Measurements from ENCODE around the gene CDH12.

The CDH12 gene

GRCh38 chr5:22598796-22599195 is 254.3 kb downstream of the CDH12 start:
- no peaks in the 10 kb centered on the region for H3K36me3 Mint-ChIP-seq (ENCODE audit: low read depth)
- H3K4me3 Mint-ChIP-seq, result no peak overlapping the region
- peaks cover 12% of the 10 kb centered on the region for H3K9me3 Mint-ChIP-seq
- H3K4me1 Mint-ChIP-seq (ENCODE audit: low read depth), result no peaks in the 10 kb centered on the region
- no peak overlapping the region for H3K27ac Mint-ChIP-seq
- no peaks in the 10 kb centered on the region for H3K27me3 Mint-ChIP-seq (ENCODE audit: low read depth)

DNA sequence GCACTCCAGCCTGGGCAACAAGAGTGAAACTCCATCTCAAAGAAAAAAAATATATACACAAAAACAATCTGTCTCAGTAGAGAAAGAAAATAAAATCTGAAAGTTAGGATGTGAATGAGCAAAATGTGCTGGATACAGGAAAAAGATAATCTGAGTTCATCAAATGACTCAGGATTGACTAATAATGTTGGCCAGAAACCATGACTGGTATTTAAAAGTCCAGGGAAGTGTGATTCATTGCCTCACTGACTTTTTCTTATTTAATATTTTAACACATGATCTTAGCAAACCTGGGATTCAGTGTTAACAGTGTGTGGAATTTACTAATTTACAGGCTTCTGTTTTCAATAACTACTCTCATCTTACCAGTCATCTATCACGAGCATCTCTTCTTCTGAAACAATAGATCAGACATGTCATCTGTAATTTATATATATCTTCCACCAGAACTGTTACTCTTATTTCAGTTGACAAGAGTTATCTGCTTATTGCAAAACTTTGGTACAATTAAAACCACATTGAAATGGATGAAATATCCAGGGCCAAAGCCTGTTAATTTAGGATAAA is 256.7 kb downstream of the CDH12 start:
- Mint-ChIP-seq H3K4me3 (no peak overlapping the region), H3K27ac (no peak overlapping the region), H3K4me1 (ENCODE audit: low read depth) (no peaks in the 10 kb centered on the region), H3K9me3 (peaks cover 11% of the 10 kb centered on the region), H3K36me3 (ENCODE audit: low read depth) (no peaks in the 10 kb centered on the region), H3K27me3 (ENCODE audit: low read depth) (no peaks in the 10 kb centered on the region)

- Mint-ChIP-seq H3K4me3 (no peak overlapping the region), H3K27ac (no peak overlapping the region), H3K9me3 (peaks cover 11% of the 10 kb centered on the region), H3K4me1 (ENCODE audit: low read depth) (no peaks in the 10 kb centered on the region), H3K27me3 (ENCODE audit: low read depth) (no peaks in the 10 kb centered on the region), H3K36me3 (ENCODE audit: low read depth) (no peaks in the 10 kb centered on the region)
These were observed 258.7 kb downstream of the CDH12 start for GRCh38 chr5:22594491-22594890.

DNA sequence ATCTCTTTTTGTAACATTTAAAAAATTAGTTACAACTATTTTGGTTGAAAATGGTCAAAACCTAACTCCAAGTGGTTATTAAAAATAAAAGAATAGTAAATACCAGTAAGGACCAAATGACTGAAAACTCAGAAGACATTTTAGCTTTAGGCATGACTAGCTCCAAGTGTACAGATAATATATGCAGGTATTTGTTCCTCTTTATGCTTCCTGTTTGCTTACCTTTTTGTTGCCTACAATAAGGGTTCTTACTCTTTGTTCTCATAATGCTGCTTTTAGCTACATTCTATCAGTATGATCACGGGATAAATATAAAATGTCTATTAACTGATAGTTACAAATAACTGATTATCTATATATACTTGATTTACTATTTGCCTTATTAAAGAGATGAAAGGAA is 259.6 kb downstream of the CDH12 start:
- Mint-ChIP-seq H3K4me3 (no peak overlapping the region), H3K9me3 (peaks cover 11% of the 10 kb centered on the region), H3K27ac (no peak overlapping the region), H3K36me3 (ENCODE audit: low read depth) (no peaks in the 10 kb centered on the region), H3K27me3 (ENCODE audit: low read depth) (no peaks in the 10 kb centered on the region), H3K4me1 (ENCODE audit: low read depth) (no peaks in the 10 kb centered on the region)

- Mint-ChIP-seq H3K27ac (no peak overlapping the region), H3K27me3 (ENCODE audit: low read depth) (no peaks in the 10 kb centered on the region), H3K36me3 (ENCODE audit: low read depth) (no peaks in the 10 kb centered on the region)
These were observed 261.7 kb downstream of the CDH12 start for GRCh38 chr5:22591461-22591860.

GRCh38 chr5:22590677-22591268 is 262.4 kb downstream of the CDH12 start:
- Mint-ChIP-seq H3K27ac (no peak overlapping the region), H3K4me3 (no peak overlapping the region), H3K27me3 (ENCODE audit: low read depth) (no peaks in the 10 kb centered on the region), H3K36me3 (ENCODE audit: low read depth) (no peaks in the 10 kb centered on the region), H3K9me3 (peaks cover 13% of the 10 kb centered on the region), H3K4me1 (ENCODE audit: low read depth) (no peaks in the 10 kb centered on the region)

More at GRCh38 chr5:22591461-22591860, 261.7 kb downstream of the CDH12 start:
- Mint-ChIP-seq H3K9me3 (peaks cover 13% of the 10 kb centered on the region), H3K4me3 (no peak overlapping the region), H3K4me1 (ENCODE audit: low read depth) (no peaks in the 10 kb centered on the region)

GRCh38 chr5:22577711-22578110 is 275.4 kb downstream of the CDH12 start:
- no peaks in the 10 kb centered on the region for H3K36me3 Mint-ChIP-seq (ENCODE audit: low read depth)
- H3K27ac Mint-ChIP-seq, result no peak overlapping the region
- H3K4me1 Mint-ChIP-seq (ENCODE audit: low read depth), result no peaks in the 10 kb centered on the region

DNA sequence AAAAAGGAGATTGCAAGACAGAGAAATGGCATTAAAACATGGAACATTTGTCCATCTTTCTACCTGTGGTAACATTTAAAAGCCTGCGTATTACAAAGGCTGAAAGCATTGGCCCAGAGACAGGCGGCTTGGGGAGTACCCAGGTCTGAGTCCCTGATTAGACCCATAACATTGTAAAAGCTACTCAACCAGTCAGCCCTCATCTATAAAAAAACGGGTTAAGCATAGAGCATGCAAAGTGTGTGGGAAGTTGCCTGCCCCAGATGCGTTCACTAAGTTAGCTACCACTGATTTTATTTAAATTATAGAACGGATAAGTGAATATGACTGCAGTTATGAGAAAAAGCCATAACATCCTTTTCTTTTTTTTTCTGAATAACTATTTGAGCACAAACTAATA is 276.1 kb downstream of the CDH12 start:
- no peaks in the 10 kb centered on the region for H3K27me3 Mint-ChIP-seq (ENCODE audit: low read depth)
- H3K4me3 Mint-ChIP-seq, result no peak overlapping the region
- peaks cover 6% of the 10 kb centered on the region for H3K9me3 Mint-ChIP-seq
- H3K36me3 Mint-ChIP-seq (ENCODE audit: low read depth), result no peaks in the 10 kb centered on the region
- H3K27ac Mint-ChIP-seq, result no peak overlapping the region
- no peaks in the 10 kb centered on the region for H3K4me1 Mint-ChIP-seq (ENCODE audit: low read depth)

More at GRCh38 chr5:22577711-22578110, 275.4 kb downstream of the CDH12 start:
- Mint-ChIP-seq H3K27me3 (ENCODE audit: low read depth) (no peaks in the 10 kb centered on the region), H3K9me3 (peaks cover 6% of the 10 kb centered on the region), H3K4me3 (no peak overlapping the region)

GRCh38 chr5:22572941-22573340 is 280.2 kb downstream of the CDH12 start:
- Mint-ChIP-seq H3K4me3 (no peak overlapping the region), H3K27me3 (ENCODE audit: low read depth) (no peaks in the 10 kb centered on the region), H3K4me1 (ENCODE audit: low read depth) (no peaks in the 10 kb centered on the region), H3K27ac (no peak overlapping the region), H3K9me3 (peaks cover 24% of the 10 kb centered on the region), H3K36me3 (ENCODE audit: low read depth) (no peaks in the 10 kb centered on the region)

DNA sequence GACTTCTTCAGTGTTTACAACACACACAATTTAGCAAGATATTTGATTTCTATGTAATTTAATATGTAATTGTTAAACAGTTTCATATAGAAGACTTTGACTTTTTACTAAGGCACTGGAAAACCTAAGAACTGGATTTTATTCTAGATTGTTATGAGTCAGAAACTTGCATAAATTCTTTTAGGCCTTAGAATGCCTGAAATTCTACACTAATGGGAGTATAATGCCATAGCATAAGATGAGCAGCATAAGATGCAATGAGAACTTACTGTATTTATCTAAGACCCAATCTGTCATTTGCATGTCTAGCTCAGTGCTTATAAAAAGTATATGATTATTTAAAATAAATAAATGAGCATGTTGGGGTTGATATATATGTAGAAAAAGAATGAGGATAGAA is 285.2 kb downstream of the CDH12 start:
- Mint-ChIP-seq H3K4me1 (ENCODE audit: low read depth) (no peaks in the 10 kb centered on the region), H3K27ac (no peak overlapping the region), H3K27me3 (ENCODE audit: low read depth) (no peaks in the 10 kb centered on the region), H3K4me3 (no peak overlapping the region), H3K9me3 (peaks cover 18% of the 10 kb centered on the region), H3K36me3 (ENCODE audit: low read depth) (no peaks in the 10 kb centered on the region)

GRCh38 chr5:22560147-22560546 is 293.0 kb downstream of the CDH12 start:
- Mint-ChIP-seq H3K27me3 (ENCODE audit: low read depth) (no peaks in the 10 kb centered on the region), H3K36me3 (ENCODE audit: low read depth) (no peaks in the 10 kb centered on the region), H3K9me3 (peaks cover 11% of the 10 kb centered on the region), H3K4me1 (ENCODE audit: low read depth) (no peaks in the 10 kb centered on the region), H3K4me3 (no peak overlapping the region), H3K27ac (no peak overlapping the region)

DNA sequence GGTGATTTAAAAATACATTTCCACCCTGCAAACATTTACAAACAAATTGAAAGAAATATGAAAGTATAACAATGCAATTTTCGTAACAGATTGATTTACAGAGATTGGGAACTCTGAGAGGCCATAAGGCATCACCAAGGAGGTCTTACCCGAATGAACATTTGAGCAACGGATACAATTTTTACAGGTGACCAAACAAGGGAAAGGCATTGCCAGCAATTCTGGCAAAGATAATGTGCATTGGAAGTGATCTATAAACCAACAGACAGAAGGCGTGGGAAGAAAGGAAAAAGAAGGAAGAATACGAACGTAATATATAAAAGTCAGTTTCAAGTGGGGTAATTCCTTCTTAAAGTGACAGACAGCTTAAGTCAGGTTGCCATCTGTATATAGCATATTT is 295.9 kb downstream of the CDH12 start:
- no peak overlapping the region for H3K4me3 Mint-ChIP-seq
- no peak overlapping the region for H3K27ac Mint-ChIP-seq
- peaks cover 8% of the 10 kb centered on the region for H3K9me3 Mint-ChIP-seq
- H3K27me3 Mint-ChIP-seq (ENCODE audit: low read depth), result no peaks in the 10 kb centered on the region
- no peaks in the 10 kb centered on the region for H3K36me3 Mint-ChIP-seq (ENCODE audit: low read depth)
- no peaks in the 10 kb centered on the region for H3K4me1 Mint-ChIP-seq (ENCODE audit: low read depth)

DNA sequence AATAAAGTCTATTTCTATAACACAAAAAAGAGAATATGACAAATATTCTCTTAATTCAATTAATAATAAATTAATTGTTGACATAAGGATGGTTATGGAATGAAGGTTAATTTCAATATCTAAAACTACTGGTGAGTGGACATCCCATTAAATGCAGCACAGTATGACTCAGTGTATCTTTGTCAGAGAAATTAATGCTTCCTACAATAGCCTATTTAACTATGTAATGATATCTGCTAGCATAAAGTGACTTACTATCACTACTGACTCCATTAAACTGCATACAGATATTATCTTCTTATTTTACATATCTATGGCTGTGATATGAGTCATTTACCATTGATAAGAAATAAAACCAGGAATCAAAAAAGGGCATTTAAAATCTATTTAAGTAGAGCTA is 298.7 kb downstream of the CDH12 start:
- Mint-ChIP-seq H3K4me1 (ENCODE audit: low read depth) (no peaks in the 10 kb centered on the region), H3K9me3 (peaks cover 20% of the 10 kb centered on the region), H3K36me3 (ENCODE audit: low read depth) (no peaks in the 10 kb centered on the region), H3K4me3 (no peak overlapping the region), H3K27me3 (ENCODE audit: low read depth) (no peaks in the 10 kb centered on the region), H3K27ac (no peak overlapping the region)

DNA sequence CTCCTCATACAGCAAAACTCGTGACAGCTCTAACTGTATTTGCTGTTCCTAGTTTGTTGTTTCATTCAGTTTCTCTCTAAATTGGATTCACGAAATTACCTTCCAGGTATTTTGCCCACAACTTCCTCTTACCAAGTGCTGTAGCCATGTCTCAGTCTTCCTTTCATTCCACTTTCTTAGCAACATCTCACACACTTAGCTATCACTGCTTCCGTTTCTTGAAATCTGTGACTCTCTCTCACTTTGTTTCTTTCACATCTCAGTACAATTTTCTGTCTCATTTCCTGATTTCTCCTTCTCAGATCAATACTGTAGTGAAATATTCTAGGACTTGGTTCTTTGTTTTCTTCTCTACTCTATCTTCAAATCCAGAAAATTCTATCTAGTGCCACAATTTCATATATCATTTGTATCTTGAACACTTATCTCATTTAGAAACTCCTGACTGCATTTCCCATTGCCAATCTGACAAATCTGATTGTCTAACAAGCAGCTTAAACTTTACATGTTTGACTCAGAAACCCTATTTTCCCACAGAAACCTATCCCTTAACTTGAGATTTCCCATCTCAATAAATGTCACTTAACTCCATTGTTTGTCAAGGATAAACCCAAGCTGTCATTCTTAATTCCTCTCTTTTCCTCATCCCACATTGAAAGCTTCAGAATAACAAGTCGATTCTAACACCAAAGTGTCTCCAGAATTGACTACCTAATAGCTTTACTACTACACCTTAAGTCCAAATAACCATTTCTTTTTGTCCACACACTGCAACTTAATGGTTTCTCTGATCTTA is 303.1 kb downstream of the CDH12 start:
- Mint-ChIP-seq H3K4me3 (no peak overlapping the region), H3K27ac (no peak overlapping the region), H3K4me1 (ENCODE audit: low read depth) (no peaks in the 10 kb centered on the region), H3K36me3 (ENCODE audit: low read depth) (no peaks in the 10 kb centered on the region), H3K27me3 (ENCODE audit: low read depth) (no peaks in the 10 kb centered on the region), H3K9me3 (peaks cover 12% of the 10 kb centered on the region)

GRCh38 chr5:22542340-22542739 is 310.8 kb downstream of the CDH12 start:
- Mint-ChIP-seq H3K9me3 (peaks cover 11% of the 10 kb centered on the region), H3K4me1 (ENCODE audit: low read depth) (no peaks in the 10 kb centered on the region), H3K36me3 (ENCODE audit: low read depth) (peaks cover 2% of the 10 kb centered on the region), H3K27ac (no peak overlapping the region), H3K4me3 (no peak overlapping the region), H3K27me3 (ENCODE audit: low read depth) (no peaks in the 10 kb centered on the region)

Measured in T-helper 1 cell treated with Interleukin-12 subunit alpha and Interleukin-12 subunit beta and Interleukin-4 antibody, amounts not matched to agents 30 μg/mL and 1 μg/mL, for 36 hours (primary cell).